Measurements from ENCODE around the gene ITGAE.

GRCh38 chr17:3847165-3847670, 46.2 kb upstream of the ITGAE start:
- TF ChIP-seq CTCF (IDR thresholded peaks at IDR 0.05) (no peak), POLR2A (IDR thresholded peaks at IDR 0.05) (no peak), POLR2AphosphoS5 (IDR thresholded peaks at IDR 0.05) (no peak)

Measured in prostate gland (tissue), 2 donors.